Ectodermal cell (in vitro differentiated cells): Measurements from ENCODE around the gene DPM2.

Source experiments
- H3K27ac ChIP-seq: 2 replicates; pipeline ENCODE4 v1.7.0; 2013; ENCODE audit warnings: mild to moderate bottlenecking, low read depth, low read length; ENCODE audit not compliant: insufficient read depth, poor library complexity, severe bottlenecking
- H3K27me3 ChIP-seq: 2 replicates; pipeline ENCODE4 v1.7.0; 2013; ENCODE audit warnings: mild to moderate bottlenecking, low read length; ENCODE audit not compliant: insufficient read depth, control insufficient read depth, poor library complexity, severe bottlenecking
- H3K36me3 ChIP-seq: one replicate; pipeline ENCODE4 v1.7.0; 2013; ENCODE audit warnings: low read length; ENCODE audit not compliant: control insufficient read depth, insufficient read depth
- H3K4me1 ChIP-seq: one replicate; pipeline ENCODE4 v1.7.0; 2013; ENCODE audit warnings: low read length; ENCODE audit not compliant: control insufficient read depth, insufficient read depth
- H3K4me3 ChIP-seq: 2 replicates; pipeline ENCODE4 v1.7.0; 2013; ENCODE audit warnings: low read depth, low read length, control low read depth; ENCODE audit not compliant: insufficient read depth
- H3K9me3 ChIP-seq: 2 replicates; pipeline ENCODE4 v1.7.0; 2013; ENCODE audit warnings: mild to moderate bottlenecking, low read length, moderate library complexity; ENCODE audit not compliant: control insufficient read depth
- WGBS, 2 experiments: methylation state at CpG; one replicate each; pipeline ENCODE4 v1.1.7; 2013; ENCODE audit warnings: missing lambda C conversion rate in 2 of 2; 5-methylcytosine and 5-hydroxymethylcytosine counted together

Gene DPM2

GRCh38 chr9:127979015-127979332 lies 41.3 kb upstream of the DPM2 start:
- Histone ChIP-seq H3K9me3 (no peaks in the 10 kb centered on the region), H3K27me3 (no peaks in the 10 kb centered on the region), H3K4me3 (peak overlapping the region; percentile 84), H3K27ac (peak overlapping the region; percentile 36), H3K4me1 (peaks cover 44% of the 10 kb centered on the region), H3K36me3 (no peaks in the 10 kb centered on the region)
- 26 to 27% methylated on average over 5 of the region's 5 CpGs for WGBS, 2 experiments

DNA sequence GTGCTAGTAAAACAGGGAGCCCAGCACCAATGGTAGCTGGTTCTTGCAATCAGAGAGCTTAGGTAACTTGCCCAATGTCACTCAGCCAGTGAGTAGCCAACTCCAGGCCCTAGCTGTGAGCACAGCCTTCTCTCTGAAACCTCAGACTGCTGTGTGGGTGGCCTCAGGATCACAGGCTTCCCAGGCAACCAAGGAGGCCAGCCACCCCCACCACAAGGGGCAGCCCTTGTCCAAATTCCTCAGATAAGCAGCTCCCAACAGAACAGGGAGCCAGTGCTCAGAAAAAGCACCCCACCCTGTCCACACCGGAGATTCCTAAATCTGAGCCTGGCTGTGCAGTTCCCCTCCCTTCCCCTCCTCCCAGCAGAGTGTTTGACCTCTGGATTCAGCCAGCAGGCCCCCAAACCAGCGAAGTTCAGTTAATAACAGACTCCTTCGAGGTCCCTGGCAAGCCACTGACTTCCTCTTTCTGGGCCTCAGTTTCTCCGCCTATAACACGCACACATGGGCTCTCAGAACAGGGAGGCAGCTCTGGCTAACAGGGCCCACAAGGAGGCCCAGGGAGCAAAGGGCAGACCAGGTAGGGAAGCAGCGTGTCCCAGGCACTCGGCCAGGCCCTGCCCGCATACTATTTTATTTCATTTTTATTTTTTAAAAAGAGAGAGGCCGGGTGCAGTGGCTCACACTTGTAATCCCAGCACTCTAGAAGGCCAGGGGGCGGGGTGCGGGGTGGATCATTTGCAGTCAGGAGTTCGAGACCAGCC lies 40.4 kb upstream of the DPM2 start:
- H3K27ac ChIP-seq, result no peak overlapping the region
- no peaks in the 10 kb centered on the region for H3K9me3 ChIP-seq
- WGBS, 2 experiments, result 77 to 79% methylated on average over 12 of the region's 12 CpGs
- no peaks in the 10 kb centered on the region for H3K27me3 ChIP-seq
- no peaks in the 10 kb centered on the region for H3K36me3 ChIP-seq
- peaks cover 52% of the 10 kb centered on the region for H3K4me1 ChIP-seq
- H3K4me3 ChIP-seq, result peak overlapping the region; percentile 21

- Histone ChIP-seq H3K4me1 (peaks cover 61% of the 10 kb centered on the region), H3K27me3 (no peaks in the 10 kb centered on the region), H3K27ac (no peak overlapping the region), H3K9me3 (no peaks in the 10 kb centered on the region), H3K4me3 (peak overlapping the region; percentile 21), H3K36me3 (no peaks in the 10 kb centered on the region)
- WGBS, 2 experiments, result 88% methylated on average over 7 of the region's 7 CpGs
Measured at GRCh38 chr9:127977009-127977883, 39.6 kb upstream of the DPM2 start.

DNA sequence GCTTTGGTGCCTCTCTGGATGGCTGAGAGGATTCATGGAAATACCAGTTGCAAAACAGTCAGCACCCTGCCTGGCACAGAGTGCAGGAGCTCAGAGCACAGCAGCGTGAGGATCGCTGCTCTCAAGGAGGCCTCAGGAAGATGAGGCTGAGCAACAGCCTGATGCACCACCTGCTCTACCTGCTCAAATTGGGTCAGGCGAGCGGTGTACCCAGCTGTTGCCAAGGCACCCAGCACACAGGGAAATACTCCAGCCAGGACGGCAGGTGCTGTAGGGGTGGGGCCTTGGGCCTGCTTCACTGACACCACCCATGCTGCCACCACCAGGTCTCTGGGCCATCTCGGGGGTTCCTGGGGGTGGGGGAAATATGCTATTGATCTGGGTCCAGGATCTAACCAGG lies 38.8 kb upstream of the DPM2 start:
- no peak overlapping the region for H3K4me3 ChIP-seq
- no peaks in the 10 kb centered on the region for H3K9me3 ChIP-seq
- no peak overlapping the region for H3K27ac ChIP-seq
- no peaks in the 10 kb centered on the region for H3K36me3 ChIP-seq
- peaks cover 62% of the 10 kb centered on the region for H3K4me1 ChIP-seq
- WGBS, 2 experiments, result 92 to 97% methylated on average over 6 of the region's 6 CpGs
- no peaks in the 10 kb centered on the region for H3K27me3 ChIP-seq

DNA sequence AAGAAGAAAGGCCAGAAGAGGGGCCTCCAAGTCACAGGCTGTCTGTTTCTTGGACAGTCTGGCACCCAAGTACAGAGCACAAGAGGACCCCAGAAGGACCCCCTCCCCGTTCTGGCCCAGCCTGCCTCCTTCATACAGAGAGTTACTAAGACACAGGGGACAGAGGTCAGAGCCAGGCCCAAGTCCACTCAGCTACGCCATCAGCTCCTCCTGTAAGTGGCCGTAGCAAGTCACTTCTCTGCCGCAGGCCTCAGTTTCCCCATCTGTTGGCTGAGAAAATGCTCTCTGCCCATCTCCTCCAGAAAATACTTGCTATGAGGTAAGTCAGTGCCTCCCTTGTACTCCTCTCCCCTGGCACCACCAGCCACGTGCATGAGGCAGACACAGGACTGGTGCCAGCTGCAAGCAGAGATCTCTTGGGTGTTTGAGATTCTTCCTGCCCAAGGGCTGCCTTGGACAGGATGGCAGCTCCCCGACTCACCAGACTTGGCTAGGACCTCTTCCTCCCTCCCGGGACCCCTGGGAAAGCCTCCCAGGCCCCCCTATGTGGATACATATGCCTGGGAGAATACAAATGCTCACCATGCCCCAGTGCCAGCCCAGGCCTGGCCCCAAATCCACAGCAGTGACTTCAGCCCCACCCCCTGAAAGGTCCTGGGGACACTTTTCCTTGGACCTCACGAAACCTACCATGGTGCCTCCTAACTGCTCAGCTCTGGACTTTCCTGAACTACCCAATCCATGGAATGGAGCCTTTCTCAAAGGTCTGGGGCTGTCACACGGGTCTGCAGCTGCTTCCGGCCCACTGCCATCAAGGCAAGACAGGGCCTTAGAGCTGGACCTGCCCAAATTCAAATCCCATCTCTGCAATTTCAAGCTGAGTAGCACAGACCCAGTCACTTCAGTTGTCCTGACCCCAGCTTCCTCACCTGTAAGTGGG lies 38.0 kb upstream of the DPM2 start:
- H3K27ac ChIP-seq, result no peak overlapping the region
- no peaks in the 10 kb centered on the region for H3K36me3 ChIP-seq
- no peaks in the 10 kb centered on the region for H3K9me3 ChIP-seq
- H3K4me1 ChIP-seq, result peaks cover 66% of the 10 kb centered on the region
- 94 to 95% methylated on average over 10 of the region's 10 CpGs for WGBS, 2 experiments
- no peak overlapping the region for H3K4me3 ChIP-seq
- no peaks in the 10 kb centered on the region for H3K27me3 ChIP-seq

DNA sequence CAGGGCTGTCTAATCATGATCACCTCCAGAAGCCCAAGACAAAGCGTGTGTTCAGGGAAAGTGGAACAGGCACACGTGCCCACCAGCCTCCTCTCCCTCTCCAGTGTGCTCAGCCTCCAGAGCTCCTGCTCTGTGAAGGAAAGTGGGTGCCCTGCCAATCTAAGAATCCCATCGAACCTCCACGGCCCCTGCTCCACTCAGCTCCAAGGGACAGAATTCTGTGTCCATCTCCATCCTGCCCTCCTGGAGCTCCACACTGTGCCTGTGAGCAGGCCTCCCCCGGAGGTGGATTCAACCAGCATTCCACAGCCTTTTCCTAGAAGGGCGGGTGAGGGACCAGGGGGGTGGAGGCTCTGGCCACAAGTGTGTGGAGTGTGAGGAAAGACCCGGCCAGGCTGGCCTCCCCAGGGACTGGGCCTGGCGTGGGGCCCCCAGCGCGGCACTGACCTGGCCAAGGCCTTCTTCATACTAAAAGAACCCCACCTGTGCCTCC lies 37.2 kb upstream of the DPM2 start:
- Histone ChIP-seq H3K9me3 (no peaks in the 10 kb centered on the region), H3K27me3 (no peaks in the 10 kb centered on the region), H3K4me3 (no peak overlapping the region), H3K4me1 (peaks cover 71% of the 10 kb centered on the region), H3K36me3 (no peaks in the 10 kb centered on the region), H3K27ac (no peak overlapping the region)
- 72% methylated on average over 10 of the region's 10 CpGs for WGBS, 2 experiments

DNA sequence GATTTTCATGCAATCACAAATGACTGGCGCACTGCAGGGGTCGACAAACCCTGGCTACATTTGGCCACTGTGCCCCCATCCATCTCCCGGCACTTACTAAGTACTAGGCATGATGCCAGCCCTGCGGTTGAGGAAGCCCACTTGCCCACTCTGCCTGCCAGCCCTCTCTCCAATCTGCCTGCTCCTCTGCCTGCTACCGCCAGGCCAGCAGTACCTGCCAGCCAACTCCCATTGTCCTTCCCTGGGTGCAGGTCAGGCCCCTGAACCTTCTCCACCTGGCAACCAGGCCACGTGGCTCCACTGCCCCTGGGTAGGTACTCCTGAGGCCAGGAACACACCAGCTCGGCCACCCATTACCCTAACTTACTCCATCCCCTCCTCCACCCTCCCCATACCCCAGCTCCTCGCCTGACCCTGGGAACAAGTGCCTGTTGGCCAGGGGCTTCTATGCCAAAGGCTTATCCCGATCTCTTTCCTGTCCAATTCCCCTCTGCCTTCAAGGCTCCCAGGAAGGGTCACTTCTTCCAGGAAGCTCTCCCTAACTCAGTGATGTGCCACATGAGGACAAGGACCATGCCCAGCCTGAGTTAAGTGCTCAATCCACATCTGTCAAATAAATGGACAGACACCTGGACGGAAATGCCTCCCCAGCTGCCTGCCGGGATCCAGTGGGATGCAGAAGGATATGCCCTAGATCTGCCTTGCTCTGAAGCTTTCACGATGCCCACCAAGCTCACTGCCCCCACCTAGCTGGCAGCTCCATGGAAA lies 36.5 kb upstream of the DPM2 start:
- 84 to 86% methylated on average over 12 of the region's 12 CpGs for WGBS, 2 experiments
- Histone ChIP-seq H3K4me1 (peaks cover 75% of the 10 kb centered on the region), H3K4me3 (no peak overlapping the region), H3K36me3 (no peaks in the 10 kb centered on the region), H3K27me3 (no peaks in the 10 kb centered on the region), H3K9me3 (no peaks in the 10 kb centered on the region), H3K27ac (no peak overlapping the region)

- Histone ChIP-seq H3K36me3 (no peaks in the 10 kb centered on the region), H3K4me3 (no peak overlapping the region), H3K9me3 (no peaks in the 10 kb centered on the region), H3K27ac (no peak overlapping the region), H3K4me1 (peaks cover 73% of the 10 kb centered on the region), H3K27me3 (no peaks in the 10 kb centered on the region)
- 90 to 91% methylated on average over 17 of the region's 17 CpGs for WGBS, 2 experiments
Measured at GRCh38 chr9:127973169-127974000, 35.7 kb upstream of the DPM2 start.
